ENCODE measurements around the gene IL1RAPL1.

The IL1RAPL1 gene

DNA sequence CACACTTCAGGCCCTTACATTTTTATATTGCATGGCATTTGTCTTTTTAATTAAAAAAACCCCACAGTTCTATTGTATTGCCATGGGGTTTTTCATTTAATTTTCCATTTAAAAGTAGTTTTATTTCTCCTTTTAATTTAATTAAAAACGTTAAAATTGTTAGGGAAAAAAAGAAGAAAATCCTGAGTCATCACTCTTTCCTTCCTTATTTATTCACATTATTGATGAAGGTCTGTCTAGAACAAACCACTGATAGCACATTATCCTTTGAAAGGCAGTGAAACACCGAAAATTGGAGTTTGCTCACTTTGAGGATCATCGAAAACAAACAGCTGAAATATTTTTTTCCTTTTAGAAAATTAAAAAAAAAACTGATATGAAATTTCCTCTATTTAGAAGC, 868.5 kb downstream of the IL1RAPL1 start:
- DNase-seq: no peak

DNA sequence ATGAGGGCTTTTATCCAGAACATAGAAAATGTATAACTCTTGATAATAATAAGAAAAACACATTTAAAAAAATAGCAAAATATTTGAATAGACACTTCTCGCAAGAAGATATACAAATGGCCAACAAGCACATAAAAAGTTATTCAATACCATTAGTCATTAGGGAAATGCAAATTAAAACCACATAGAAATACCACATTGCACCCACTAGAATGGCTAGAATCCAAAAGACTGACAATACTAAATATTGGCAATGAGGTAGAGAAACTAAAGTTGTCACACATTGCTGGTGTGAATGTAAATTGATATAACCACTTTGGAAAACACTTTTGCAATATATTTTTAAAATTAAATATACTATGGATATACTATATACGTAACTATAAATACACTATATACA, 873.8 kb downstream of the IL1RAPL1 start:
- no peak for DNase-seq

DNA sequence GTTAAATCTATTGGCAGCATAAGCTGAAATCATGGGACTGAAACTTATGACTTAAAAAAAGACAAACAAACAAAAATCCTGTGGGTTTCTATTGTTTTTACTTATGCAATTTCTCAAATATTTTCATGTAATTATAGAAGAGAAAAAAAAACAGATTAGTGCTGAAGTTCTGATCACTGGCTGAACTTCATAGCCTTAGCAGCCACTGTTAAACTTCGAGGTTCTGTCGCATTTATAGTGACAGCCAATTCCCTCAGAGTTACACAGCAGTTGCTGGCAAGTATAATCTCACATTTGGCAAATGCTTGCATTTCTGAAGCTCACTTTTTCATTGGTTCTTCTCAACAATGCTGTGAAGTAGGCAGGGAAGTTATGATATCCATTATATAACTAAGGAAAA, 879.2 kb downstream of the IL1RAPL1 start:
- no peak for DNase-seq

DNA sequence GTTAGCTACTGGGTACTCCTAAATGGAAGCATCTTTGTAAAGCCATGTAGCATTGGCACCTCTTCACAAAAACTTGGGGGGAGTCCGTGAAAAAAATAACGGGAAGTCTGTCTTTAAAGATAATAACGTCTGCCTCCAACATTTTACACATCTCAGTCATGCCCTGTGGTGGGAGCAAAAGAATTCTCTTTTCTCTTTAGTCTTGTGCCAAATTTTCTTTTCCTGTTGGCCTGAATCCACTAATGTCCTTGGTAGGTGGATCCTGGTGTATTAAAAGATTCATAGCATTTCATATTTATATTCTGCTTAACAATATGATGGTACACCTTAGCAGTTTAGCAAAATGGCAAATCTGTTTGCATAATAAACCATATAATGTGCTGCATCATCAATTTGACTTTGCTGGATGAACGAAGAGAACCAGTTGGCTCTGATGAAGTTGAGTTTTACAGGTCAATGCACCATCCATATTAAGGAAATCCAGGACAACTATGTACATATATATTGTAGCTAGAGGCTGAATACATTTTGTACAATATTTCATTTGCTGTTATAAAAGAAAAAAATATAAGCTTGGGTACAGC, 881.8 kb downstream of the IL1RAPL1 start:
- no peak for DNase-seq

DNA sequence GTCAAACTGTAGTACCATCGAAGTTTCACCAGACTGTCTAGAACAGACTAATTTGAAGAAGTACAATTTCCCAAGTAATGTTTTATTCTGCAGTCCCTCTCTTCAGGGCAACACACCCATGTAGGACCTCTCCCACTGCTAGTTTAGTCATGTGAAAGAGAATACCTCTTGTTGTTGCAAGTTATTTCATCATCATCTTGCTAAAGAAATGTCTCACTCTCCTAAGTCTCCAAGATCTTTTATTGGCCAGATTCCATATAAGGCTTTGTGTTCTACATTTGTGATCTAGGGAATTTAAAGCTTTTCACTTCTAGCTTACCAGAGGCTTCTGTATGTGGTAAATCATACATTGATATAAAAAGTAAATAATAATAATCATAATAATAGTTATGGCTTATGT, 882.8 kb downstream of the IL1RAPL1 start:
- no peak for DNase-seq

DNA sequence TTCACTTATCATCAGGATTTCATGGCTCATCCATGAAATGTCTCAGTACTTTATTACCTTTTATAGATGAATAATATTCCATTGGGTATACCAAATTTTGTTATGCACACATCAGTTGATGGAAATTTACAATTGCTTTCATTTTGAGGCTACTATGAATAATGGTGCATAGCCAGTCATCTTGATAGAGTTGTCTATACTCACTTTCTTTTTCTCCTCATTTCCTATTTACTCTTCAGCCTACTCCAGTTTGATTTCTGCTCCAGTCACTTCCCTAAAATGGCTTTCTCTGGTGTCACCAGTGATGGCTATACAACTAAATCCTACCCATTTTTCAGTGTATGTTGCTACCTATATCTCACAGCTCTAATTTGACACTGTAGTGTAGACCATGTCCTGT, 884.6 kb downstream of the IL1RAPL1 start:
- no peak for DNase-seq

DNA sequence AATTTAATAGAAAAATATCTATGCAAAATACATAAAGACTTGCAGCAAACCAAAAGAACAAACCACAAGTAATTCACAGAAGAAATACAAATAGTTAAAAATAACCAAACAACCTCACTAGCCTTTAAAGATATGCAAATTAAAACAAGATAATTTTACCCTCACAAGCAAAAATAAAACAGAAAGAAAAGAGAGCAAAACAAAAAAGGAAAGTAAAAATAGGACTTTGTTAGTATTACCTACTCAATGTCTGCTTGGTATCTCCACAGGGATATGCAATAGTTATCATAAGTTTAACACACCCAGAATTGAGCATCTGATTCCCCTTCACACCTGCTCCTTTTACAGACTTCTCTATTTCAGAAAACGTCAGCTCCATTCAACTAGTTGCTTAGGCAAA, 890.6 kb downstream of the IL1RAPL1 start:
- DNase-seq: no peak

DNA sequence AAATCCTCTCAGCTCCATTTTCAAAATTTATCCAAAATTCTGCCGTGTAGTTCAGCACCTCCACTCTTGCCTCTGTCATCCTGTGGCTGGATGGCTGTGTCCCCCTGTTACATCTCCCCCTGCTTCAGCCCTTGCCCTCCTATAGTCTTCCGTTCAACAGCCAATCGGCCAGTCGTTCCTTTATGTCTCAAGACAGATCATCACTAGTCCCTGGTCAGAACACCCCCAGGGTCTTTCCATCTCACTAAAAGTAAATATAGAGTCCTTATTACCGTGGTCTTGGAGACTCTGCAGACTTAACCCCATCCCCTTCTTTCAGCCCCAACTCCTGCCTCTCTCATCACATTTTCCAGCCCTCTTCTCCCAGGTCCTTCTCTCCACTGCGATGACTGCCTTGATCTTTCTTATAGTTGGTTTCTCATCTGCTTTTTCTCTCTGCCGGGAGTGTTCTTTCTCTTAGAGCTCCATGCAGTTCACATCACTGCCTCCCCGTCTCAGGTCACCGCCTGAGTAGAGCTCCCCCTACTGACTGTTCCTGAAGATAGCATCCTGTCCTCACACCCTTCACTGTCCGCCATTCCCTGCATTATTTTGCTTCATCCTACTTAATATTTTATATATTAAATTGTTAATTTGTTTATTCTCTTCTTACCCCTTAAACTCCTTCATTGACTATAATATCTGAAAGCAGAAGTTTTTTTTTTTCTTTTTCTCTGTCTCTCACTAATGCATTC, 891.3 kb downstream of the IL1RAPL1 start:
- no peak for DNase-seq

DNA sequence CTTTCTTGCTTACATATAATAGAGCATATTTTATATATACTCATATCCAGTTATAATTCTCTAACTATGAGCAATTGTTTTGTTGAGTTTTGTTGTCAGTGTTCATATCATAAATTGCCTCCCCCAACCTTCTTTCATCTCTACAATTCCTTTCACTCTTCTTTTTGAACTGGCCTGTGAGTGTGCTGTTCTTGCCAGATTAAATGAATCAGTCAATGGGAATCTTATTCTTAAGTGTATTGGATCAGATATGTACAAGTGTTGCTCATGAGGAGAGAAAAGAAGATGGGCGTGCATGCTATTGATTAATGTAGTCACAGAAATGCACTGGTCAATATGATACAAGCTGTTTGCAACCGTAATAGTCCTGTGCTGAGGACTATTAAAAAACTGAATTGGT, 900.0 kb downstream of the IL1RAPL1 start:
- DNase-seq: no peak

DNA sequence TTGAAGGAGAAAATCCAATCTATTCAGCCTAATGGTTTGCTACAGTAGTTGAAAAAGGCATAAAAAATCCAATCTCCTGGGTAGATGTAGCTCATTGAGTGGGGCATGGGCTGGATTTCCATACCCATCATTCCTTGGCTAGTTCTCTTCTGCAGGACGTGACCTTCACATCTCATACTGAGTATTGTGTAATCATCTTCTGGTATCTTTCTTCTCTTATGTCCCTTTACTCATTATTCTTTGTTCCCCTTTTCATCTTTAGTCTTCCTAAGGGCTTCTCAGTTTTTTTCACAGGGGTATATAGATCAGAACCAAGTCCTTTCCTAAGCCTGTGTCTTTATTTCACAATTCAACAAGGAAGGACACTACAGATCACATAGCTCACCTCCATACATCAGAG, 900.5 kb downstream of the IL1RAPL1 start:
- DNase-seq: no peak

DNA sequence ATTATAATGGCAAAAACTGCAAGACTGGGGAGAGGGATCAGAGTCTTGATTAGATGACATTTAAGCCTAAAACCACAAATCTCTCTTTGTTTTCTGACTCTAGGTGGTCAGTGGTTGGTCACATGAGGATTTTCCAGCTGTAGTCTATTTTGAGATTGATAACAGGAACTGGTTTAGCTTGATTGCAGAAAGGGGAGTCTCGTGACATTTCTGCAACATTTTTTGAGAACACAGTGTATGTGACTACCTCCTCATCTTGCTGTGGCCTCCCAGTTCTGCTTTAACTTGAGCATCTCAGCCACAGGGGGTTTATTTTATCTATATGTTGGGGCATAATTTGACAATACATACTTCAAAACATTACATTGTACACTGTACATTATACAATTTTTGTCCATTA, 901.7 kb downstream of the IL1RAPL1 start:
- DNase-seq: no peak

DNA sequence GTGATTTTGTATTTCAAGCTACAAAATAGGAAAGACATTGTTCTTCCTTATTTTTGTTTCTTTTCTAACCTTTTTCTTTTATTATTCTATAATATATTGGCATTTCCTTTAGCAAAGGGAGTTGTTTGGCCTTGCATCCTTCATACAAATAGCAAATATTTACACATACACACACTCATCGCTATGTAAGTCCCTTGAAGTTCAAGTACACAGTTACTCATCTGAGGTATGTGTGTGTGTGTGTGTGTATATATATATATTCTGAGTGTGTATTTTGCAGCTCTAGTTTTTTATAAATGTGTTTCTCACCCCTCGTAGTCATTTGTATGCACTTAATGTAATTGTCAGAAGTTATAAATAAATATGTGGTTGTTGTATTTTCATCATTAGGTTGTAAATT, 903.4 kb downstream of the IL1RAPL1 start:
- DNase-seq: no peak

DNA sequence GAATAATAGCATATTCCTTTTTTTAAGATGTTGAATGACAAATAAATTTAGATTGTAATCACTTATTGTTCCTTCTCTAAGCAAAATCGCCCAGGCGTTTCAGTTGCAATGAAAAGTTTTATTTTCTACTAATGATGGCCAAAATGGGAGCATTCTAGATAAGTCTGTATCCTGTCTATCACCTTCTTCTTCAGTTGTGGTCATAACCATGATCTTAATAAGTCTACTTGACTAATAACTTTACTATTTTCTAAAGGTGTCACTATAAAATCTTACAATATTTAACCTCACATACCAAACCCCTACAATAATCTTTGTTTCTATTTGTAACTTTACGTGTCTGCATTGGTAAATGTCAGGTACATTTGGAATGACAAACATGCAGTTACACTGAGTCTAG, 904.4 kb downstream of the IL1RAPL1 start:
- DNase-seq: no peak

DNA sequence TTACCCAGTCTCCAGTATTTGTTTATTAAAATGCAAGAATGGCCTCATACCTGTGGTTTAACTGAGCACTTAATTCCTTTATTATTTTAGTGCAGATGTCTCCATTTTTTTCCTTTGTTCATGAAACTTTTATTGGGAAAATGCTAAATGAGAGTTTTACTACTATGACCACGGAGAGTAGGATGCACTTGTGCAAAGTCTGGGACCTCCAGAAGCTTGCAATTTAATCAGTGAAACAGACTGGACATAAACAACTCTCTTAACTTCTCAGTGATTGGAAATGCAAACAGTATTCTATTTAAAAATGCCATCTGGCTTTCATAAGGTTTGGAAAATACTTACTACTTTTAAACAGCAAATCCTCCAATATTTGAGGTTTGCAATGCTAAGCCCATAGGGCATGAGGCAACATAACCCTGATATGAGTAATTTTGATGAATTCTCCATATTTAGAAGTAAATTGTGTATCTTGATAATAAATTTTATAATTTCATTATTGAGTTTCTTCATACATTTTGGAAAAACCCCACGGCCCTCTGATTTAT, 909.5 kb downstream of the IL1RAPL1 start:
- no peak for DNase-seq

DNA sequence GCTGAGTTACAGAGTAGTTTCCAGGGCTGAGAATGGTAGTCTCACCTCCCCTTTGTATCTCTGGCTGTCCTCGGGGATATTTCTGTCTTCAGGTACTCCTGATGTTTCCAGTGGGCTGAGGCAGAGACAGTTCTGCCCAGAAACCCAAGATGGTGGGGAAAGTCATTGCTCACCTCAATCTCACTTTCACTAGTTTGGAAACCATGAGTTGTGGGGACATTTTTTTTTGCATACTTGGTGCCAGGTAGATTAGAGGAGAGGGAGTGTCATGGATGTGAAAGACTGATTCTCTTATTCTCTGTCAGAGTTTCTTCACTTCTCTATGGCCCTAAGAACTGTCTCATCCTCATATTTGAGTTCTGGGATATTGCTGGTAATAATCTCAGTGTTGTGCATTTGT, 919.5 kb downstream of the IL1RAPL1 start:
- no peak for DNase-seq

DNA sequence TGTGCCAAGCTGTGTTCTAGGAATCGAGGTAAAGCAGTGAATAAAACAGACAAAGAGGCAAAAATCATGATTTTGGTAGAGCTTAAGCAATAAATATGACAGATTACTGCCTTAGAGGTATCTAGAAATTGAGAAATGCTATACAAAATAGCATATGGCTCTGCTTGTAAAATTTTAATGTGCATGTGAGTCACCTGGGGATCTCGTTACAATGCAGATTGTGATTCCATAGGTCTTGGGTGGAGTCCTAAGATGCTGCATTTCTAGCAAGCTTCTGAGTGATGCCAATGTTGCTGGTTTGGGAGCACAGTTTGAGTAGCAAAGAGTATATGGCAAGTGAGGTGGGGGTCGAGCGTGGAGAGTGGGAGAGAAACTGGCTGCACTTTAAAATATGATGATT, 930.9 kb downstream of the IL1RAPL1 start:
- DNase-seq: no peak

DNA sequence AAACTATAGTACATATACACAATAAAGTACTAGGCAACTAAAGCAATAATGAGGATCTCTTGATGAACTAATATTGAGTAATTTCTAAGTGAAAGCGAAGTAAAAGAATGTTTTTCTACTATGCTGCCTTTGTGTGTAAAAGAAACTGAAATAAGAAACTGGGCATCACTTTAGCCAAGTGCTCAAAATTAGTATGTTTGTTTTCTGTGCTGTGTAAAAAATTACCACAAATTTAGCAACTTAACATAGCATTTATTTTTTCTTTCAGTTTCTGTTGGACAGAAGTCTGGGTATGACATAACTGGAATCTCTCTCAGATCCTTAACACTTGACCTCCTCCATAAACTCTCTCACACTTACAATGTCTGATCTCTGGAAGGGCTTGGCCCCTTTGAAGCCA, 941.0 kb downstream of the IL1RAPL1 start:
- no peak for DNase-seq

DNA sequence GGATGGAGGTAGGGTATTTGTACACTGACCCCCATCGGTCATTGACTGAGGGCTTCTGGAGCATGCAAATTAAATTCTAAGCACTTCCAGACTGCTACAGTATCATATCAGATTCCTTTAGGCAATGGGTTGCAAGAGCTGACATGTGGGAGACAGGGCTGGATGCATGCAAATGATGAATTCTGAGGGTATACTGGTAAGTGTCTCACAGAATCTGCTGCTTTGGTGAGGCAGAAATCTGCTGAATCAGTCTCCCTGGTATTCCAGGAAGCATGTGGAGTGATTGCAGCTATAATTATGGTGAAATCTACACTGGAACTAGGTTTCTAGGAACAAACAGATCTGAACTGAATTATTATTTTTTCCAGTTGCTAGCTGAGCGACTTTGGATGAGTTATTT, 943.3 kb downstream of the IL1RAPL1 start:
- DNase-seq: no peak

DNA sequence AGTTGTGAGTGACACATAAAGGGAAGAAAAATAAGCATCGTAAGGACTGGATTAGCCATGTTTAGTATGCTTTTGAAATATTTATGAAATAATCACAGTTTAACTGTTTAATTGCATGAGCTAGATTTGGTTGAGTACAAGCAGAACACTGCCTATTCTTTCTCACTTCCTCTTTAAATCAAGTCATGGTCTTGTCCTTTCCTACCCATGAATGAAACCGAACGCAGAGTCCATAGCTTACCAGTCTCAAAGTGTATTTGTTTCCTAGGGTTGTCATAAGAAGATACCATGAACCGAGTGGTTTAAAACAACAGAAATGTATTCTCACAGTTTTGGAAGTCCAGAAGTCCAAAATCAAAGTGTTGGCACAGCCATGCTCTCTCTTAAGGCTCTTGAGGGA, 944.1 kb downstream of the IL1RAPL1 start:
- no peak for DNase-seq

DNA sequence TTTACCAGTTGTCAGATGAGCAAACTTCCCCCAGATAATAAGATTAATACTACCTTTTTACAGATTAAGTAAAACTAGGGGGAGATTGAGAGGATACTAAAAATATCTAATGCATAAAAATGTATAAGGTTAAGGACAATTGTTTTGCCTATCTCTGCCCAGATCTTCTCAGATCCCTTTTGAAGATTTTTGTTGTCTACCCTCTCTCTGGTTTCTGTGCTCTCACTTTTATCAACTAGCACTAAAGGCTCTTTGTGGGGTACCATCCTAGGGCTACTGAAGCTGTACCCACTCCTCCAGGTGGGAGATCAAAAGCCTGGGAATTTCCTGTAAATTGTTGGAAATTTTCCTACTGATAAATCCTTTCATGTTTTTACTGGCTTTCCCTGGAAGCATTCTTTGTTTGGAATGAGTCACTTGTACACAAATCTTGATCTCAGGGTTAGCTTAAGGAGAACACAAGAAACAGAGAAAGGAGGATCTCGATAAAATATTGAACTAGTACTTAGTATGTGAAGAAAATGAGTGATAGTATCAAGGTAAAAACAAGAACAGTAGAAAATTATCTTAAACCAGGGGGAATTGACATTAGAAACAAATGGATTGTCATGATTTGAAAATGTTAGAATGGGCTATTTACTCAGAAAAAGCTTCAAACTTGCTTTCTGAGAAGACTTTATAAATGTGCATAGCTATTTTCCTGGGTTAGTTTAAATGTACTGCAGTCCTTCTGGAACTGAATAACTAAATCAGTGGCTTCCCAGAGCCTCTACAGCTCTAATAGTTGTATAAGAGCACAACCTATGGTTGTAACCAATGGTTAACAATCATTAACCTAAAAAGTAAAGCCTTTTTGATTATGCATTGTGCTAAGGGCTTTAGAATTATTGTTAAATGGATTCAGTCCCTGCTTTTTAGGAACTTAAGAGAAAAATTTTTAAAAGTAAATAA, 948.2 kb downstream of the IL1RAPL1 start:
- DNase-seq: no peak

DNA sequence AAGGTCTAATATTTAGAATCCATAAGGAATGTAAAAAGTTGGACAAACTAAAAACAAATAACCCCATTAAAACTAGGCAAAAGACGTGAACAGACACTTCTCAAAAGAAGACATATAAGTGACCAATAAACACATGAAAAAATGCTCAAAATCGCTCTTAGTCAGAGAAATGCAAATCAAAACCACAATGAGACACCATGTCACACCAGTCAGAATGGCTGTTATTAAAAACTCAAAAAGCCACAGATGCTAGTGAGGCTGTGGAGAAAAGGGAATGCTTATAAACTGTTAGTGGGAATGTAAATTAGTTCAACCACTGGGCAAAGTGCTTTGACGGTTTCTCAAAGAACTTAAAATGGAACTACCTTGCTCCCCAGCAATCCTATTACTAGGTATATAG, 953.8 kb downstream of the IL1RAPL1 start:
- no peak for DNase-seq

DNA sequence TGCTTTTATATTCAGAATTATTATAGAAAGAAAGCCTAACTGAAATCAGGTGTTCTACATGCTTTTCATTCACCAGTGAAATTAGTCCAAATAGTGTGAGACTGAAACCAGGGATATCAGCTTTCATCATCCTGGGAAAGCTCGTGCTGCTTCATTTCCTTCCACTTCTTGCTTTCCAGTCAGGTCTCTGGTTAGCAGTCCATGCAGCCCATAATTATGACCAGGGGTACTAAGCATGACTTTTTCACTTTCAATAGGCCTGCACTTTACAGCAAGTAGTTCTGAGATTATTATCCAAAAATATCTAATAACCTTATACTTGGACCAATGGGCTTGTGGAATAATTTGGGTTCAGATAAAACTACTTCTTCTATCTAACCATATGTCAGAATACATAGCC, 954.9 kb downstream of the IL1RAPL1 start:
- no peak for DNase-seq

DNA sequence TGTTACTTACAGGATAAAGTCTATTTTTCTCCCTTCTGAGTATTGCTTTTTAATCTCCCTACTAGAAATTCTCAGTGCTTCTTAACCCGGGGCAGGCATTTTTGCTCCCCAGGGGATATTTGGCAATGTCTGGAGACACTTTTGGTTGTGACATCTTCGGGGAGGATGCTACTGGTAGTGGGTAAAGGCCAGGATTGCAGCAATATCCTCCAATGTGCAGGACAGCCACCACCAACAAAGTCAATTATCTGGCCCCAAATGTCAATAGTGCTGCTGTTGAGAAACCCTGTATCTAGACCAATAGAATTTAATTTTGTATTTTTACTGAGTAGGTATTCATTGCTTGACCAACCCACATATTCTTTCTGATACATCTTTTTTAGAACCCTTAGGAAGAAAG, 958.6 kb downstream of the IL1RAPL1 start:
- DNase-seq: no peak

DNA sequence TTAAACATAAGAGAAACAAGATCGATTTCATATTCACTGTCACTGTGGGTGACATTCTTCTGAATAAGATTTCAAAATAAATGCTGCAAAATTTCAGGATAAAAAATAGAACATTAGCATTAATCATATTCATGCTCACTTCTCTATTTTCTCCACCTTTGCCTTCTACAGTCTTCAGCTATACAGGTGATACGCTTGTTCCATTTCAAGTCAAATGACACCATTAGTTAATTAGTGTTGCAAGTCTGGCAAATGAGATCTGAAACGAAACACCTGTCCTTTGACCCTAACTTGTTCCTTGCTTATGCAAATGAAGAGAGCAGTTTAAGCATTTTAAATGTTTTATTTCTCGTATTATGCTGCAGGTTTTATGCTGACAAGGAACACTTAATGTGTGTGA, 960.6 kb downstream of the IL1RAPL1 start:
- DNase-seq: no peak

All from GOT3 (cell line).